Peyer's patch (tissue), 4 donors: ENCODE results near the gene FSTL5. TPM values are rescaled to one million over a fixed set of nuclear protein-coding genes. Genes with fewer than 3 reads are reported as not detected.

Source experiments
- DNase-seq, 3 donors: peaks; one replicate each; pipeline ENCODE4 v3.0.0-alpha.2; 2017 to 2019
- H3K27ac ChIP-seq, 4 donors: fragments of 200-600 bp; sonication (generic); one replicate each; pipeline ENCODE4 v1.5.1; 2016 to 2019
- H3K27me3 ChIP-seq, 2 donors: fragments of 200-600 bp; sonication (generic); one replicate each; pipeline ENCODE4 v1.5.1; 2019
- H3K36me3 ChIP-seq, 3 donors: fragments of 200-600 bp; sonication (generic); one replicate each; pipeline ENCODE4 v1.5.1; 2016 to 2019
- H3K4me1 ChIP-seq, 4 donors: fragments of 200-600 bp; sonication (generic); one replicate each; pipeline ENCODE4 v1.5.1; 2016 to 2019
- H3K4me3 ChIP-seq, 4 donors: fragments of 200-600 bp; sonication (generic); 1 replicate in 3 of 4; 2 replicates in 1 of 4; pipeline ENCODE4 v1.5.1; 2016 to 2019; ENCODE audit warnings: mild to moderate bottlenecking in 1 of 4
- H3K9me3 ChIP-seq, 4 donors: fragments of 200-600 bp; sonication (generic); one replicate each; pipeline ENCODE4 v1.5.1; 2016 to 2019; ENCODE audit warnings: mild to moderate bottlenecking in 1 of 4
- CTCF ChIP-seq, 6 experiments: fragments of 450-650 bp in 4 of 6; fragments of 200-600 bp in 2 of 6; sonication (generic) in 1 of 6; IDR thresholded peaks; one replicate each; pipeline ENCODE4 v1.5.1; 2017 to 2019; ENCODE audit warnings: antibody characterized with exemption in 6 of 6, mild to moderate bottlenecking in 3 of 6, moderate library complexity in 1 of 6
- POLR2A ChIP-seq, 2 donors: fragments of 450-650 bp; IDR thresholded peaks; one replicate each; pipeline ENCODE4 v1.5.1; 2017; ENCODE audit warnings: antibody characterized with exemption in 2 of 2, mild to moderate bottlenecking in 2 of 2, moderate library complexity in 2 of 2
- total RNA-seq, 4 donors: library from RNA; depleted of rRNA; stranded (reverse); fragments of >200 nt; gene quantifications; one replicate each; pipeline ENCODE4 v1.1.0, GENCODE V29; 2016

FSTL5 gene
- total RNA-seq, 4 donors from 2014 or later: 1.7 TPM; not detected in 3

GRCh38 chr4:161356351-161356750 is 807.4 kb downstream of the FSTL5 start:
- TF ChIP-seq POLR2A (IDR thresholded peaks at IDR 0.05): no peak
- no peak for TF ChIP-seq CTCF (IDR thresholded peaks at IDR 0.05)
- no peak overlapping the region for H3K27ac ChIP-seq
- DNase-seq: no peak
- H3K4me1 ChIP-seq: no peaks in the 10 kb centered on the region
- H3K27me3 ChIP-seq: no peaks in the 10 kb centered on the region
- no peaks in the 10 kb centered on the region for H3K9me3 ChIP-seq
- no peaks in the 10 kb centered on the region for H3K36me3 ChIP-seq
- no peak overlapping the region for H3K4me3 ChIP-seq

- Histone ChIP-seq H3K36me3 (no peaks in the 10 kb centered on the region), H3K27me3 (no peaks in the 10 kb centered on the region), H3K4me3 (no peak overlapping the region), H3K4me1 (no peaks in the 10 kb centered on the region), H3K27ac (no peak overlapping the region), H3K9me3 (no peaks in the 10 kb centered on the region)
- TF ChIP-seq POLR2A (IDR thresholded peaks at IDR 0.05): no peak
- no peak for TF ChIP-seq CTCF (IDR thresholded peaks at IDR 0.05)
- no peak for DNase-seq
Observed at GRCh38 chr4:161350946-161351345, 812.9 kb downstream of the FSTL5 start.

GRCh38 chr4:161345741-161346140 is 818.1 kb downstream of the FSTL5 start:
- TF ChIP-seq CTCF (IDR thresholded peaks at IDR 0.05) (no peak), POLR2A (IDR thresholded peaks at IDR 0.05) (no peak)
- no peaks in the 10 kb centered on the region for H3K36me3 ChIP-seq
- no peak for DNase-seq

GRCh38 chr4:161343569-161343950 is 820.2 kb downstream of the FSTL5 start:
- Histone ChIP-seq H3K36me3 (no peaks in the 10 kb centered on the region), H3K4me3 (no peak overlapping the region), H3K9me3 (no peaks in the 10 kb centered on the region), H3K27ac (no peak overlapping the region), H3K27me3 (no peaks in the 10 kb centered on the region), H3K4me1 (no peaks in the 10 kb centered on the region)
- DNase-seq: no peak
- TF ChIP-seq POLR2A (IDR thresholded peaks at IDR 0.05) (no peak), CTCF (IDR thresholded peaks at IDR 0.05) (no peak)

More at GRCh38 chr4:161345741-161346140, 818.1 kb downstream of the FSTL5 start:
- no peaks in the 10 kb centered on the region for H3K9me3 ChIP-seq
- no peak overlapping the region for H3K4me3 ChIP-seq
- no peaks in the 10 kb centered on the region for H3K4me1 ChIP-seq
- no peak overlapping the region for H3K27ac ChIP-seq
- no peaks in the 10 kb centered on the region for H3K27me3 ChIP-seq

GRCh38 chr4:161342881-161343568 is 820.8 kb downstream of the FSTL5 start:
- DNase-seq: no peak
- no peaks in the 10 kb centered on the region for H3K4me1 ChIP-seq
- H3K27ac ChIP-seq: no peak overlapping the region
- H3K36me3 ChIP-seq: no peaks in the 10 kb centered on the region
- no peaks in the 10 kb centered on the region for H3K9me3 ChIP-seq
- no peak for TF ChIP-seq POLR2A (IDR thresholded peaks at IDR 0.05)
- H3K4me3 ChIP-seq: no peak overlapping the region
- no peaks in the 10 kb centered on the region for H3K27me3 ChIP-seq

- no peaks in the 10 kb centered on the region for H3K27me3 ChIP-seq
- H3K4me1 ChIP-seq: no peaks in the 10 kb centered on the region
- no peaks in the 10 kb centered on the region for H3K9me3 ChIP-seq
- H3K27ac ChIP-seq: no peak overlapping the region
- TF ChIP-seq POLR2A (IDR thresholded peaks at IDR 0.05) (no peak), CTCF (IDR thresholded peaks at IDR 0.05) (no peak)
- no peak overlapping the region for H3K4me3 ChIP-seq
- no peaks in the 10 kb centered on the region for H3K36me3 ChIP-seq
- no peak for DNase-seq
Observed at GRCh38 chr4:161336621-161337020, 827.2 kb downstream of the FSTL5 start.
